Uterus (tissue), 2 donors: ENCODE results near the gene AK4.

Source experiments
- CTCF ChIP-seq, 4 experiments: fragments of 200-600 bp in 2 of 4; fragments of 450-650 bp in 2 of 4; sonication (generic) in 2 of 4; IDR thresholded peaks; one replicate each; pipeline ENCODE4 v1.5.1; 2016 to 2019; ENCODE audit warnings: antibody characterized with exemption in 4 of 4, mild to moderate bottlenecking in 2 of 4, moderate library complexity in 1 of 4
- POLR2A ChIP-seq, 2 donors: fragments of 450-650 bp; IDR thresholded peaks; one replicate each; pipeline ENCODE4 v1.6.1; 2016; ENCODE audit warnings: antibody characterized with exemption in 2 of 2, mild to moderate bottlenecking in 1 of 2, moderate library complexity in 1 of 2

- TF ChIP-seq CTCF (IDR thresholded peaks at IDR 0.05) (no peak), POLR2A (IDR thresholded peaks at IDR 0.05) (no peak)
These were observed 6.1 kb upstream of the AK4 start for GRCh38 chr1:65141918-65142317.
